ENCODE data around the gene F12. TPM values are rescaled to one million over a fixed set of nuclear protein-coding genes. Genes with fewer than 3 reads are reported as not detected.

Gene F12
- total and polyA plus RNA-seq, 2 donors (not counting 3 experiments of a cell fraction or from before 2014, with no cell fraction given): 1.00 to 1.4 TPM

GRCh38 chr5:177353093-177353492 lies 56.3 kb downstream of the F12 start:
- peaks cover 30% of the 10 kb centered on the region for H3K4me1 ChIP-seq (ENCODE audit: control insufficient read depth, extremely low read depth, insufficient read depth, low read length)
- no peaks in the 10 kb centered on the region for H3K9me3 ChIP-seq (replicated peaks; ENCODE audit: control insufficient read depth, insufficient read depth, low read length)
- no peak overlapping the region for H3K9ac ChIP-seq (replicated peaks; ENCODE audit: extremely low read depth, insufficient read depth, low read length)
- FAIRE-seq: no peak
- ChIA-PET POLR2A (no interaction called here), CTCF (interaction anchor here (1.3 to 6.3 kb wide), 3 partner anchors 17 to 239 kb away, joined by 3 to 31 read pairs (median 10); no protein-coding TSS in a partner anchor)
- intact Hi-C loops (cut with micrococcal nuclease) (no loop called here), dilution Hi-C loops (cut with MboI; ENCODE audit: extremely low pct_ligation_motif_present, low sequenced_read_pairs) (no loop called here)
- no peak overlapping the region for H3K4me2 ChIP-seq (ENCODE audit: insufficient read depth, low read length)
- no peak overlapping the region for H2AFZ ChIP-seq (ENCODE audit: low read depth, low read length)
- no peak for DNase-seq (ENCODE audit: low read depth, low spot score)
- H3K27ac ChIP-seq (ENCODE audit: insufficient read depth, low read depth, low read length): no peak overlapping the region
- H3K27me3 ChIP-seq (ENCODE audit: control insufficient read depth in 2 of 2, insufficient read depth in 2 of 2, low read length in 2 of 2): no peaks in the 10 kb centered on the region
- no peaks in the 10 kb centered on the region for H4K20me1 ChIP-seq (replicated peaks; ENCODE audit: control insufficient read depth, extremely low read depth, insufficient read depth, low read length)
- H3K79me2 ChIP-seq (ENCODE audit: control insufficient read depth, insufficient read depth, low read length): peaks cover 30% of the 10 kb centered on the region
- BruUV-seq (replicated peaks): no TSS peak
- no peak overlapping the region for H3K4me3 ChIP-seq (replicated peaks in 1 of 3; ENCODE audit: insufficient read depth in 1 of 3, low read depth in 1 of 3, low read length in 3 of 3)
- no peak for TF ChIP-seq EZH2 (IDR thresholded peaks at IDR 0.05; ENCODE audit: borderline replicate concordance, low read depth, low read length, severe bottlenecking)
- TF ChIP-seq POLR2A (IDR thresholded peaks at IDR 0.05; ENCODE audit: low read depth, low read length): no peak
- no peak for TF ChIP-seq GATA2 (IDR thresholded peaks at IDR 0.05; ENCODE audit: insufficient read depth, insufficient read length, low read depth, low read length)
- no peak for TF ChIP-seq CTCF (IDR thresholded peaks at IDR 0.05; ENCODE audit: extremely low read depth in 1 of 2, insufficient read depth in 1 of 2, low read depth in 1 of 2, low read length in 2 of 2)
- no peak for TF ChIP-seq JUN (IDR thresholded peaks at IDR 0.05; ENCODE audit: borderline replicate concordance, insufficient read depth, insufficient read length, low read depth)
- no peak for TF ChIP-seq FOS (IDR thresholded peaks at IDR 0.05; ENCODE audit: borderline replicate concordance, insufficient read depth, low read length)
- TF ChIP-seq MYC (IDR thresholded peaks at IDR 0.05; ENCODE audit: low read depth, low read length): no peak
- TF ChIP-seq POLR2AphosphoS5 (IDR thresholded peaks at IDR 0.05; ENCODE audit: insufficient read depth, low read depth, low read length): no peak
- H3K36me3 ChIP-seq (ENCODE audit: control insufficient read depth in 2 of 2, extremely low read depth in 1 of 2, insufficient read depth in 2 of 2, low read length in 2 of 2): no peaks in the 10 kb centered on the region
- no peaks in the 10 kb centered on the region for H3K9me1 ChIP-seq (replicated peaks; ENCODE audit: control insufficient read depth, extremely low read depth, insufficient read depth, low read length)

Other genes starting within 250 kb of the F12 start
- 20.6 and 20.7 TPM in 2 replicates for gene RAB24, start 105.8 kb downstream of the F12 start, total RNA-seq
- gene RAB24, start 105.8 kb downstream of the F12 start, polyA plus RNA-seq: 43.6 and 44.0 TPM in 2 replicates
- 201 and 203 TPM in 2 replicates for gene PRELID1, start 105.8 kb downstream of the F12 start, total RNA-seq
- gene PRELID1, start 105.8 kb downstream of the F12 start, polyA plus RNA-seq: 293 and 356 TPM in 2 replicates
- 30.5 and 44.2 TPM in 2 replicates for gene MXD3, start 97.7 kb downstream of the F12 start, total RNA-seq
- gene MXD3, start 97.7 kb downstream of the F12 start, polyA plus RNA-seq: 38.4 and 49.9 TPM in 2 replicates
- gene LMAN2, start 57.9 kb downstream of the F12 start, total RNA-seq: 151 and 160 TPM in 2 replicates
- gene LMAN2, start 57.9 kb downstream of the F12 start, polyA plus RNA-seq: 370 and 475 TPM in 2 replicates
- 4.3 and 4.8 TPM in 2 replicates for gene RGS14, start 51.6 kb downstream of the F12 start, total RNA-seq
- gene RGS14, start 51.6 kb downstream of the F12 start, polyA plus RNA-seq: 7.3 and 9.9 TPM in 2 replicates
- gene SLC34A1, start 25.1 kb downstream of the F12 start, total RNA-seq: not detected in 2 replicates
- gene SLC34A1, start 25.1 kb downstream of the F12 start, polyA plus RNA-seq: not detected in 2 replicates
- gene PFN3, start 8.9 kb downstream of the F12 start, total RNA-seq: not detected in 2 replicates
- not detected in 2 replicates for gene PFN3, start 8.9 kb downstream of the F12 start, polyA plus RNA-seq
- 36.4 and 37.0 TPM in 2 replicates for gene GRK6, start 17.1 kb upstream of the F12 start, total RNA-seq
- 22.9 and 28.9 TPM in 2 replicates for gene GRK6, start 17.1 kb upstream of the F12 start, polyA plus RNA-seq
- 5.7 and 6.5 TPM in 2 replicates for gene PRR7, start 37.2 kb upstream of the F12 start, total RNA-seq
- 6.6 and 10.5 TPM in 2 replicates for gene PRR7, start 37.2 kb upstream of the F12 start, polyA plus RNA-seq
- gene DBN1, start 64.1 kb upstream of the F12 start, total RNA-seq: 310 and 336 TPM in 2 replicates
- 198 and 267 TPM in 2 replicates for gene DBN1, start 64.1 kb upstream of the F12 start, polyA plus RNA-seq
- gene PDLIM7, start 88.0 kb upstream of the F12 start, total RNA-seq: 318 and 371 TPM in 2 replicates
- 314 and 418 TPM in 2 replicates for gene PDLIM7, start 88.0 kb upstream of the F12 start, polyA plus RNA-seq
- 5.3 and 8.1 TPM in 2 replicates for gene DOK3, start 100.3 kb upstream of the F12 start, total RNA-seq
- 4.8 and 5.1 TPM in 2 replicates for gene DOK3, start 100.3 kb upstream of the F12 start, polyA plus RNA-seq
- gene DDX41, start 107.4 kb upstream of the F12 start, total RNA-seq: 86.4 and 103 TPM in 2 replicates
- gene DDX41, start 107.4 kb upstream of the F12 start, polyA plus RNA-seq: 118 and 127 TPM in 2 replicates
- gene FAM193B, start 145.0 kb upstream of the F12 start, total RNA-seq: 73.6 and 75.7 TPM in 2 replicates
- gene FAM193B, start 145.0 kb upstream of the F12 start, polyA plus RNA-seq: 57.9 and 60.8 TPM in 2 replicates
- 286 and 291 TPM in 2 replicates for gene TMED9, start 182.6 kb upstream of the F12 start, total RNA-seq
- gene TMED9, start 182.6 kb upstream of the F12 start, polyA plus RNA-seq: 314 and 331 TPM in 2 replicates
- 35.1 and 35.3 TPM in 2 replicates for gene B4GALT7, start 190.6 kb upstream of the F12 start, total RNA-seq
- gene B4GALT7, start 190.6 kb upstream of the F12 start, polyA plus RNA-seq: 78.9 and 101 TPM in 2 replicates